H1 (cell line): ENCODE measurements around the gene YIF1A. TPM values are rescaled to one million over a fixed set of nuclear protein-coding genes. Genes with fewer than 3 reads are reported as not detected.

Experiments used
- ATF2 ChIP-seq: IDR thresholded peaks from 2 replicates; pipeline ENCODE4 v1.6.1; 2012; ENCODE audit warnings: low read length, inconsistent platforms
- ATF3 ChIP-seq: IDR thresholded peaks from 2 replicates; pipeline ENCODE4 v1.6.1; 2011; ENCODE audit warnings: low read depth, mild to moderate bottlenecking, low read length; ENCODE audit not compliant: insufficient read depth
- CTCF ChIP-seq, 3 experiments: IDR thresholded peaks; 1 replicate in 2 of 3; 2 replicates in 1 of 3; pipeline versions ENCODE4 v1.5.1 to v1.6.1; 2011; ENCODE audit warnings: low read length in 3 of 3, mild to moderate bottlenecking in 3 of 3, inconsistent platforms in 2 of 3, low read depth in 1 of 3, moderate library complexity in 1 of 3; ENCODE audit not compliant: insufficient read depth in 1 of 3; ENCODE audit errors: control extremely low read depth in 1 of 3
- RAD21 ChIP-seq, 2 experiments: IDR thresholded peaks in 1 of 2; conservative IDR thresholded peaks in 1 of 2; 2 replicates each; pipeline ENCODE4 v1.6.1; 2011; ENCODE audit warnings: low read depth in 2 of 2, low read length in 2 of 2, improper control_type of control experiment in 1 of 2, inconsistent platforms in 1 of 2, mild to moderate bottlenecking in 1 of 2, moderate library complexity in 1 of 2
- polyA plus RNA-seq, 7 experiments: library from polyadenylated mRNA; depleted of rRNA in 3 of 7; stranded (reverse) in 5 of 7; unstranded in 2 of 7; fragments of >200 nt in 5 of 7; fragments of 200-250 nt in 2 of 7; gene quantifications; 1 replicate in 5 of 7; 2 replicates in 1 of 7; 4 replicates in 1 of 7; pipeline versions ENCODE4 v1.2.1 to v1.2.3, GENCODE V29; 2011 to 2013; ENCODE audit warnings: missing spikeins in 2 of 7, mixed read lengths in 2 of 7
- total RNA-seq: library from RNA; stranded (reverse); fragmentation: NEBNext Ultra II Directional; extraction: Animal tissue kit (Norgen Biotek cat#: 25700); gene quantifications from 2 replicates; pipeline ENCODE4 v1.2.1, GENCODE V29; 2021

Gene YIF1A
- total and polyA plus RNA-seq, 2 of the 8 experiments (the other 6 are each of a cell fraction or from before 2014, with no cell fraction given) = 70.1 to 178 TPM

- no peak for TF ChIP-seq CTCF (IDR thresholded peaks at IDR 0.05; ENCODE audit: control extremely low read depth in 1 of 3, insufficient read depth in 1 of 3, low read depth in 1 of 3, low read length in 3 of 3)
- TF ChIP-seq RAD21 (IDR thresholded peaks at IDR 0.05 in 1 of 2, conservative IDR thresholded peaks at IDR 0.05 in 1 of 2; ENCODE audit: low read depth in 2 of 2, low read length in 2 of 2) = no peak
- TF ChIP-seq ATF2 = no peak
- TF ChIP-seq ATF3 = no peak
- TF ChIP-seq, all 59 proteins: peak for 0
Observed at GRCh38 chr11:66259956-66260355, 29.0 kb downstream of the YIF1A start (continued).
